ENCODE data around the gene ATOH8. TPM values are rescaled to one million over a fixed set of nuclear protein-coding genes. Genes with fewer than 3 reads are reported as not detected.
"Not testable (repeated sequence)": the region's sequence is repeated elsewhere in the genome, so short reads cannot be mapped to it uniquely, and the experiment has no call there.

Gene ATOH8
- total RNA-seq, 1 donor from 2014 or later = 69.4 TPM

GRCh38 chr2:85826990-85827878 lies 73.4 kb downstream of the ATOH8 start:
- no peak for DNase-seq (ENCODE audit: low spot score)

- no peak for DNase-seq (ENCODE audit: low spot score)
Observed at GRCh38 chr2:85827879-85828569, 74.2 kb downstream of the ATOH8 start.

GRCh38 chr2:85828725-85829124 lies 74.9 kb downstream of the ATOH8 start:
- DNase-seq (ENCODE audit: low spot score) = no peak

- not testable (repeated sequence) for DNase-seq (ENCODE audit: low spot score)
Observed at GRCh38 chr2:85829394-85829793, 75.6 kb downstream of the ATOH8 start.

- no peak for DNase-seq (ENCODE audit: low spot score)
Observed at GRCh38 chr2:85830645-85831044, 76.9 kb downstream of the ATOH8 start.

- no peak for DNase-seq (ENCODE audit: low spot score)
Observed at GRCh38 chr2:85831735-85832134, 77.9 kb downstream of the ATOH8 start.

- DNase-seq (ENCODE audit: low spot score) = no peak
Observed at GRCh38 chr2:85834466-85834865, 80.7 kb downstream of the ATOH8 start.

Small RNAs within 50 kb of the gene (microRNA-seq; reads per million reads assigned to microRNA genes)
- not detected for gene MIR6071 (ENCODE audit: borderline number of aligned reads)

Other genes starting within 250 kb of the ATOH8 start
- 494 TPM for gene MAT2A, start 214.8 kb upstream of the ATOH8 start, total RNA-seq
- 45.6 TPM for gene GGCX, start 192.5 kb upstream of the ATOH8 start, total RNA-seq
- 73.3 TPM for gene VAMP8, start 176.4 kb upstream of the ATOH8 start, total RNA-seq
- gene VAMP5, start 169.6 kb upstream of the ATOH8 start, total RNA-seq = 70.3 TPM
- gene RNF181, start 158.2 kb upstream of the ATOH8 start, total RNA-seq = 110 TPM
- gene TMEM150A, start 151.3 kb upstream of the ATOH8 start, total RNA-seq = 27.7 TPM
- gene C2orf68, start 141.9 kb upstream of the ATOH8 start, total RNA-seq = 26.3 TPM
- gene USP39, start 137.8 kb upstream of the ATOH8 start, total RNA-seq = 37.1 TPM
- not detected for gene SFTPB, start 85.8 kb upstream of the ATOH8 start, total RNA-seq
- gene GNLY, start 59.6 kb upstream of the ATOH8 start, total RNA-seq = 3.7 TPM
- gene ST3GAL5, start 135.0 kb downstream of the ATOH8 start, total RNA-seq = 33.1 TPM